Loucy (cell line): Measurements from ENCODE around the gene CHMP4A.

Experiments
- H2AFZ ChIP-seq: fragments of 200-600 bp; sonication (generic); 2 replicates; pipeline ENCODE4 v1.6.0; 2016; ENCODE audit warnings: antibody characterized with exemption, mild to moderate bottlenecking, low read length, moderate library complexity
- H3F3A ChIP-seq: fragments of 200-600 bp; 2 replicates; pipeline ENCODE4 v1.6.0; 2016; ENCODE audit warnings: antibody characterized with exemption, low read depth, mild to moderate bottlenecking
- H3K27me3 ChIP-seq: fragments of 200-600 bp; sonication (generic); 2 replicates; pipeline ENCODE4 v1.6.1; 2014; ENCODE audit warnings: low read length, mild to moderate bottlenecking; ENCODE audit not compliant: insufficient read depth, poor library complexity, severe bottlenecking
- H3K36me3 ChIP-seq: fragments of 200-600 bp; sonication (generic); 2 replicates; pipeline ENCODE4 v1.6.1; 2016; ENCODE audit warnings: low read length; ENCODE audit not compliant: insufficient read depth
- H3K4me1 ChIP-seq: fragments of 200-600 bp; sonication (generic); 2 replicates; pipeline ENCODE4 v1.5.1; 2014; ENCODE audit warnings: low read length, mild to moderate bottlenecking; ENCODE audit not compliant: insufficient read depth, poor library complexity, severe bottlenecking
- H3K4me2 ChIP-seq: fragments of 200-600 bp; sonication (generic); 2 replicates; pipeline ENCODE4 v1.6.0; 2014; ENCODE audit warnings: antibody characterized with exemption, low read length, low read depth, mild to moderate bottlenecking; ENCODE audit not compliant: poor library complexity, severe bottlenecking
- H3K4me3 ChIP-seq: fragments of 200-600 bp; sonication (generic); 2 replicates; pipeline ENCODE4 v1.5.1; 2014; ENCODE audit warnings: low read length, mild to moderate bottlenecking, mixed read lengths; ENCODE audit not compliant: poor library complexity, severe bottlenecking
- H3K79me2 ChIP-seq: fragments of 200-600 bp; sonication (generic); 2 replicates; pipeline ENCODE4 v1.6.1; 2014; ENCODE audit warnings: low read length; ENCODE audit not compliant: insufficient read depth
- H3K9ac ChIP-seq: fragments of 200-600 bp; sonication (generic); 2 replicates; pipeline ENCODE4 v1.6.0; 2014; ENCODE audit warnings: mild to moderate bottlenecking, low read depth, low read length, moderate library complexity; ENCODE audit not compliant: poor library complexity, severe bottlenecking
- H3K9me2 ChIP-seq: fragments of 200-600 bp; sonication (generic); replicated peaks from 2 replicates; pipeline ENCODE4 v1.6.1; 2016; ENCODE audit warnings: low read depth, low read length, mixed read lengths
- H3K9me3 ChIP-seq: fragments of 200-600 bp; sonication (generic); 2 replicates; pipeline ENCODE4 v1.6.1; 2014; ENCODE audit warnings: mild to moderate bottlenecking, antibody characterized with exemption, low read length, low read depth; ENCODE audit not compliant: insufficient read depth
- H4K20me1 ChIP-seq: fragments of 200-600 bp; sonication (generic); 2 replicates; pipeline ENCODE4 v1.6.0; 2014; ENCODE audit warnings: antibody characterized with exemption, low read length, mild to moderate bottlenecking; ENCODE audit not compliant: insufficient read depth, poor library complexity, severe bottlenecking
- EZH2phosphoT487 ChIP-seq: fragments of 200-600 bp; IDR thresholded peaks from 2 replicates; pipeline ENCODE4 v1.6.1; 2018; ENCODE audit warnings: antibody characterized with exemption, mild to moderate bottlenecking, moderate library complexity, borderline replicate concordance
- TF ChIP-seq, protein P1 (sequence below): fragments of 200-600 bp; sonication (generic); conservative IDR thresholded peaks from 2 replicates; pipeline ENCODE4 v1.5.1; 2014; ENCODE audit warnings: mild to moderate bottlenecking, antibody characterized with exemption, low read length

Gene CHMP4A

GRCh38 chr14:24250354-24250753 is 37.1 kb upstream of the CHMP4A start:
- TF ChIP-seq, protein P1, sequence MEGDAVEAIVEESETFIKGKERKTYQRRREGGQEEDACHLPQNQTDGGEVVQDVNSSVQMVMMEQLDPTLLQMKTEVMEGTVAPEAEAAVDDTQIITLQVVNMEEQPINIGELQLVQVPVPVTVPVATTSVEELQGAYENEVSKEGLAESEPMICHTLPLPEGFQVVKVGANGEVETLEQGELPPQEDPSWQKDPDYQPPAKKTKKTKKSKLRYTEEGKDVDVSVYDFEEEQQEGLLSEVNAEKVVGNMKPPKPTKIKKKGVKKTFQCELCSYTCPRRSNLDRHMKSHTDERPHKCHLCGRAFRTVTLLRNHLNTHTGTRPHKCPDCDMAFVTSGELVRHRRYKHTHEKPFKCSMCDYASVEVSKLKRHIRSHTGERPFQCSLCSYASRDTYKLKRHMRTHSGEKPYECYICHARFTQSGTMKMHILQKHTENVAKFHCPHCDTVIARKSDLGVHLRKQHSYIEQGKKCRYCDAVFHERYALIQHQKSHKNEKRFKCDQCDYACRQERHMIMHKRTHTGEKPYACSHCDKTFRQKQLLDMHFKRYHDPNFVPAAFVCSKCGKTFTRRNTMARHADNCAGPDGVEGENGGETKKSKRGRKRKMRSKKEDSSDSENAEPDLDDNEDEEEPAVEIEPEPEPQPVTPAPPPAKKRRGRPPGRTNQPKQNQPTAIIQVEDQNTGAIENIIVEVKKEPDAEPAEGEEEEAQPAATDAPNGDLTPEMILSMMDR = no peak
- TF ChIP-seq EZH2phosphoT487 = no peak
- no peak overlapping the region for H3K9ac ChIP-seq
- no peak overlapping the region for H3K4me3 ChIP-seq
- H3F3A ChIP-seq = no peaks in the 10 kb centered on the region
- no peaks in the 10 kb centered on the region for H3K9me2 ChIP-seq
- no peaks in the 10 kb centered on the region for H3K79me2 ChIP-seq
- no peaks in the 10 kb centered on the region for H3K4me1 ChIP-seq
- no peaks in the 10 kb centered on the region for H3K9me3 ChIP-seq
- no peaks in the 10 kb centered on the region for H3K27me3 ChIP-seq
- H3K36me3 ChIP-seq = no peaks in the 10 kb centered on the region
- H3K4me2 ChIP-seq = no peak overlapping the region
- H4K20me1 ChIP-seq = no peaks in the 10 kb centered on the region
- no peak overlapping the region for H2AFZ ChIP-seq

DNA sequence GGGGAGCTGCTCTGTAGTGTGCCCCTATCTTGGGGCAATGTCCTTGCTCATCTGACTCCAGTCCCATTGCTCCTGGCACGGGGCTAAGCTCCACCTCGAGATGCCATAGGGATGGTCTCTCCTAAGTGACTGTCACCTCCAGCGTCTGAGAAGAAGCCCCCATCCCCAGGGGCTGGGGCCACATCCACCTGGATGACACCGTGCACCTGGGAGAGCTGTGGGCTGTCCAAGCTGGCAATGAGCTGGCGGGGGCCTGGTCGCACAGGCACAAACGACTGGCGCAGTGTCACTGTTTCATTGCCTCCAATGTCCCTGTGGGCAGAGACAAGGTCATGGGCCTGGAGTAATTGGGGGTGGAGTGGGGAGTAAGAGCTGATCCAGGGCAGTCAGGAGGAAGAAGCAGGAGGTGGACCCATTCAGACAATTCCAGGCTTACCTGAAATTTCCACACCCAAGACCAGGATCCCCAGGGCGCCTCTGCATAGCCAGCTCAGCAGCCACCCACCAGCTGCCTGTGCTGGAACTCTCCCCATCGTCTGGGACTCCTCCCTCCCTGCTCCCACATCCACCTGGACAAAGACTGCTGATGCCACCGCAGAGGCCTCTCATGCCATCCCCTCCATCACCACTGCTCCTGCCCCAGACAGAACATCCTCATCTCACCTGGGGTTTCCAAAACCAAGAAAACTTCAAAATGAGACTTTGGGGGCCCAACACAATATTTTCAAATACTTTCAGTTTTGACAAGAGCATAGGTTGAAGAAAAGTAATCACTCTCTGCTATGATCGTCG is 36.1 kb upstream of the CHMP4A start:
- Histone ChIP-seq H3K27me3 (no peaks in the 10 kb centered on the region), H3K9ac (no peak overlapping the region), H3K4me3 (no peak overlapping the region), H3F3A (no peaks in the 10 kb centered on the region), H3K4me2 (no peak overlapping the region), H3K9me3 (no peaks in the 10 kb centered on the region), H3K36me3 (no peaks in the 10 kb centered on the region), H3K9me2 (no peaks in the 10 kb centered on the region), H3K4me1 (no peaks in the 10 kb centered on the region), H3K79me2 (no peaks in the 10 kb centered on the region), H4K20me1 (no peaks in the 10 kb centered on the region), H2AFZ (no peak overlapping the region)
- TF ChIP-seq, protein P1 = no peak
- TF ChIP-seq EZH2phosphoT487 = no peak

- Histone ChIP-seq H3K4me2 (no peak overlapping the region), H3K4me1 (peaks cover 11% of the 10 kb centered on the region), H3K27me3 (no peaks in the 10 kb centered on the region), H3K9me3 (no peaks in the 10 kb centered on the region), H3K4me3 (no peak overlapping the region), H4K20me1 (no peaks in the 10 kb centered on the region), H3K9ac (no peak overlapping the region), H3F3A (0 out of 2 replicates have a peak, but pooled peaks cover 3% of the 10 kb centered on the region), H3K9me2 (no peaks in the 10 kb centered on the region), H3K36me3 (no peaks in the 10 kb centered on the region), H3K79me2 (no peaks in the 10 kb centered on the region), H2AFZ (no peak overlapping the region)
- TF ChIP-seq, protein P1 = no peak
- TF ChIP-seq EZH2phosphoT487 = no peak
Measured at GRCh38 chr14:24247422-24247821, 34.1 kb upstream of the CHMP4A start.
